ENCODE measurements around the gene RRP12. TPM values are rescaled to one million over a fixed set of nuclear protein-coding genes. Genes with fewer than 3 reads are reported as not detected.

Gene RRP12
- polyA plus RNA-seq, 1 donor from 2014 or later = 9.7 TPM

DNA sequence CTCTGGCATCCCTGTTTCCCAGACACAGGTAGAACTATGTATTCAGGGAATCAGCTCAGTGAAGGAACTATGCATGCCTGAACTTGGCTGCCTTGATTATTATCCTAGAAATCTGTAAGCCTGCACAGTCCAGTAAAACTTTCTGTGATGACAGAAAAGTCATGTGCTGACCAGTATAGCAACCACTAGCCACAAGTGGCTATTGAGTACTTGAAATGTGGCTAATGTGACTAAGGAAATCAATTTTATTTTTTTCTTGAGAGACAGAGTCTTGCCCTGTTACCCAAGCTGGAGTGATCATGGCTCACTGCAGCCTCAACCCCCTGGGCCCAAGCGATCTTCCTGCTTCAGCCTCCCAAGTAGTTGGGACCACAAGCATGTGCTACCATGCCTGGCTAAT, 41.1 kb upstream of the RRP12 start:
- H3K36me3 ChIP-seq (ENCODE audit: insufficient read depth, low read length) = no peaks in the 10 kb centered on the region
- no peaks in the 10 kb centered on the region for H3K9me3 ChIP-seq (ENCODE audit: low read length)
- peaks cover 24% of the 10 kb centered on the region for H3K79me2 ChIP-seq (replicated peaks; ENCODE audit: insufficient read depth, low read length)
- H3K27ac ChIP-seq (ENCODE audit: low read length) = no peak overlapping the region
- no peak for TF ChIP-seq SMC3 (conservative IDR thresholded peaks at IDR 0.05; ENCODE audit: poor library complexity)
- TF ChIP-seq, protein P1, sequence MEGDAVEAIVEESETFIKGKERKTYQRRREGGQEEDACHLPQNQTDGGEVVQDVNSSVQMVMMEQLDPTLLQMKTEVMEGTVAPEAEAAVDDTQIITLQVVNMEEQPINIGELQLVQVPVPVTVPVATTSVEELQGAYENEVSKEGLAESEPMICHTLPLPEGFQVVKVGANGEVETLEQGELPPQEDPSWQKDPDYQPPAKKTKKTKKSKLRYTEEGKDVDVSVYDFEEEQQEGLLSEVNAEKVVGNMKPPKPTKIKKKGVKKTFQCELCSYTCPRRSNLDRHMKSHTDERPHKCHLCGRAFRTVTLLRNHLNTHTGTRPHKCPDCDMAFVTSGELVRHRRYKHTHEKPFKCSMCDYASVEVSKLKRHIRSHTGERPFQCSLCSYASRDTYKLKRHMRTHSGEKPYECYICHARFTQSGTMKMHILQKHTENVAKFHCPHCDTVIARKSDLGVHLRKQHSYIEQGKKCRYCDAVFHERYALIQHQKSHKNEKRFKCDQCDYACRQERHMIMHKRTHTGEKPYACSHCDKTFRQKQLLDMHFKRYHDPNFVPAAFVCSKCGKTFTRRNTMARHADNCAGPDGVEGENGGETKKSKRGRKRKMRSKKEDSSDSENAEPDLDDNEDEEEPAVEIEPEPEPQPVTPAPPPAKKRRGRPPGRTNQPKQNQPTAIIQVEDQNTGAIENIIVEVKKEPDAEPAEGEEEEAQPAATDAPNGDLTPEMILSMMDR (IDR thresholded peaks at IDR 0.05; ENCODE audit: poor library complexity, severe bottlenecking) = no peak
- TF ChIP-seq POLR2AphosphoS5 (IDR thresholded peaks at IDR 0.05) = no peak
- TF ChIP-seq MXI1 (conservative IDR thresholded peaks at IDR 0.05; ENCODE audit: poor library complexity, severe bottlenecking) = no peak
- TF ChIP-seq REST (IDR thresholded peaks at IDR 0.05; ENCODE audit: borderline replicate concordance) = no peak
- TF ChIP-seq RAD21 (conservative IDR thresholded peaks at IDR 0.05) = no peak
- TF ChIP-seq TAF1 (IDR thresholded peaks at IDR 0.05; ENCODE audit: low read depth) = no peak
- no peak for TF ChIP-seq EZH2 (IDR thresholded peaks at IDR 0.05; ENCODE audit: borderline replicate concordance, insufficient read depth, low read length, poor library complexity, severe bottlenecking)
- TF ChIP-seq EP300 (conservative IDR thresholded peaks at IDR 0.05; ENCODE audit: poor library complexity, severe bottlenecking) = no peak
- H3K4me2 ChIP-seq (ENCODE audit: low read length) = no peak overlapping the region
- no peaks in the 10 kb centered on the region for H3K27me3 ChIP-seq (ENCODE audit: insufficient read depth, low read depth, low read length)
- no peak overlapping the region for H3K4me3 ChIP-seq (ENCODE audit: low read length)
- H3F3A ChIP-seq (ENCODE audit: insufficient read depth, low read length, poor library complexity, severe bottlenecking) = no peaks in the 10 kb centered on the region
- no peaks in the 10 kb centered on the region for H3K9me2 ChIP-seq (ENCODE audit: insufficient read depth, low read length)
- H4K20me1 ChIP-seq (ENCODE audit: insufficient read depth) = no peaks in the 10 kb centered on the region
- no peak overlapping the region for H2AFZ ChIP-seq (ENCODE audit: low read depth, low read length)
- H3K9ac ChIP-seq (ENCODE audit: low read length) = no peak overlapping the region

GRCh38 chr10:97435211-97435610, 34.1 kb upstream of the RRP12 start:
- Histone ChIP-seq H3K36me3 (ENCODE audit: insufficient read depth, low read length) (no peaks in the 10 kb centered on the region), H3K9ac (ENCODE audit: low read length) (no peak overlapping the region), H3K9me2 (ENCODE audit: insufficient read depth, low read length) (no peaks in the 10 kb centered on the region), H2AFZ (ENCODE audit: low read depth, low read length) (no peak overlapping the region), H3K27me3 (ENCODE audit: insufficient read depth, low read depth, low read length) (no peaks in the 10 kb centered on the region), H3K79me2 (replicated peaks; ENCODE audit: insufficient read depth, low read length) (no peaks in the 10 kb centered on the region), H4K20me1 (ENCODE audit: insufficient read depth) (no peaks in the 10 kb centered on the region), H3K4me2 (ENCODE audit: low read length) (no peak overlapping the region), H3K4me3 (ENCODE audit: low read length) (no peak overlapping the region), H3K27ac (ENCODE audit: low read length) (no peak overlapping the region), H3F3A (ENCODE audit: insufficient read depth, low read length, poor library complexity, severe bottlenecking) (no peaks in the 10 kb centered on the region), H3K9me3 (ENCODE audit: low read length) (no peaks in the 10 kb centered on the region)
- no peak for TF ChIP-seq MXI1 (conservative IDR thresholded peaks at IDR 0.05; ENCODE audit: poor library complexity, severe bottlenecking)
- TF ChIP-seq TAF1 (IDR thresholded peaks at IDR 0.05; ENCODE audit: low read depth) = no peak
- TF ChIP-seq RAD21 (conservative IDR thresholded peaks at IDR 0.05) = no peak
- TF ChIP-seq POLR2AphosphoS5 (IDR thresholded peaks at IDR 0.05) = no peak
- TF ChIP-seq EP300 (conservative IDR thresholded peaks at IDR 0.05; ENCODE audit: poor library complexity, severe bottlenecking) = no peak
- no peak for TF ChIP-seq EZH2 (IDR thresholded peaks at IDR 0.05; ENCODE audit: borderline replicate concordance, insufficient read depth, low read length, poor library complexity, severe bottlenecking)
- TF ChIP-seq, protein P1 (IDR thresholded peaks at IDR 0.05; ENCODE audit: poor library complexity, severe bottlenecking) = no peak
- no peak for TF ChIP-seq REST (IDR thresholded peaks at IDR 0.05; ENCODE audit: borderline replicate concordance)
- TF ChIP-seq SMC3 (conservative IDR thresholded peaks at IDR 0.05; ENCODE audit: poor library complexity) = no peak

Data from neural cell (in vitro differentiated cells).